Endothelial cell of umbilical vein (primary cell): ENCODE measurements around the gene ACTL8. TPM values are rescaled to one million over a fixed set of nuclear protein-coding genes. Genes with fewer than 3 reads are reported as not detected.

ENCODE experiments used
- BruUV-seq: library from RNA; stranded (reverse); fragments of 400-500 nt; replicated peaks from 2 replicates; lab custom pipeline; 2021; lab: Mats Ljungman, UMichigan
- CTCF ChIA-PET: fragments of 300-600, 350-600 bp; sonication (Branson Sonifier 250); formaldehyde crosslinking; loops from one replicate; lab custom pipeline; 2021; ENCODE audit warnings: antibody characterized with exemption, inconsistent platforms; lab: Charles Lee
- POLR2A ChIA-PET: fragments of 300-600, 350-600 bp; sonication (Branson Sonifier 250); formaldehyde crosslinking; loops from one replicate; lab custom pipeline; 2021; ENCODE audit warnings: antibody characterized with exemption, inconsistent platforms; lab: Charles Lee
- DNase-seq: peaks from one replicate; pipeline ENCODE4 v3.0.0-alpha.2; 2011; ENCODE audit warnings: low read depth, low spot score
- FAIRE-seq: peaks from 2 replicates; lab custom pipeline; 2011; peaks lifted over from hg19 to GRCh38; lab: Jason Lieb, UNC
- H2AFZ ChIP-seq: 2 replicates; pipeline ENCODE4 v1.6.0; 2012; ENCODE audit warnings: low read depth, low read length, control low read depth, inconsistent platforms
- H3K27ac ChIP-seq: 2 replicates; pipeline ENCODE4 v1.5.1; 2011; ENCODE audit warnings: low read depth, mild to moderate bottlenecking, control low read depth, low read length, moderate library complexity; ENCODE audit not compliant: insufficient read depth
- H3K27me3 ChIP-seq, 2 experiments: 2 replicates each; pipeline versions ENCODE4 v1.6.0 to v1.6.1; 2011; ENCODE audit warnings: low read length in 2 of 2, mixed read lengths in 1 of 2; ENCODE audit not compliant: control insufficient read depth in 2 of 2, insufficient read depth in 2 of 2
- H3K36me3 ChIP-seq, 2 experiments: 2 replicates in 1 of 2; 3 replicates in 1 of 2; pipeline ENCODE4 v1.5.1; 2011; ENCODE audit warnings: low read length in 2 of 2, mild to moderate bottlenecking in 1 of 2, moderate library complexity in 1 of 2; ENCODE audit not compliant: control insufficient read depth in 2 of 2, insufficient read depth in 2 of 2; ENCODE audit errors: extremely low read depth in 1 of 2
- H3K4me1 ChIP-seq: 3 replicates; pipeline ENCODE4 v1.5.1; 2011; ENCODE audit warnings: mild to moderate bottlenecking, low read length; ENCODE audit not compliant: control insufficient read depth, insufficient read depth; ENCODE audit errors: extremely low read depth
- H3K4me2 ChIP-seq: 2 replicates; pipeline ENCODE4 v1.6.1; 2011; ENCODE audit warnings: low read length, control low read depth, mixed read lengths; ENCODE audit not compliant: insufficient read depth
- H3K4me3 ChIP-seq, 3 experiments: fragments of 200-600 bp in 1 of 3; sonication (generic), shearing (Covaris generic) in 1 of 3; replicated peaks in 1 of 3; 2 replicates each; pipeline ENCODE4 v1.5.1; 2011 to 2016; ENCODE audit warnings: control low read depth in 3 of 3, low read length in 3 of 3, mild to moderate bottlenecking in 2 of 3, inconsistent platforms in 1 of 3, low read depth in 1 of 3, moderate library complexity in 1 of 3; ENCODE audit not compliant: insufficient read depth in 1 of 3
- H3K79me2 ChIP-seq: 2 replicates; pipeline ENCODE4 v1.6.0; 2012; ENCODE audit warnings: low read length, inconsistent platforms; ENCODE audit not compliant: control insufficient read depth, insufficient read depth
- H3K9ac ChIP-seq: replicated peaks from 2 replicates; pipeline ENCODE3; 2011; ENCODE audit warnings: low read length, control low read depth; ENCODE audit not compliant: insufficient read depth; ENCODE audit errors: extremely low read depth
- H3K9me1 ChIP-seq: replicated peaks from 3 replicates; pipeline ENCODE4 v1.6.0; 2011; ENCODE audit warnings: mild to moderate bottlenecking, low read length; ENCODE audit not compliant: control insufficient read depth, insufficient read depth; ENCODE audit errors: extremely low read depth
- H3K9me3 ChIP-seq: replicated peaks from 2 replicates; pipeline ENCODE4 v1.5.1; 2012; ENCODE audit warnings: low read length, inconsistent platforms; ENCODE audit not compliant: control insufficient read depth, insufficient read depth
- H4K20me1 ChIP-seq: replicated peaks from 2 replicates; pipeline ENCODE3; 2011; ENCODE audit warnings: mild to moderate bottlenecking, low read length; ENCODE audit not compliant: control insufficient read depth, insufficient read depth; ENCODE audit errors: extremely low read depth
- FOS ChIP-seq: IDR thresholded peaks from 2 replicates; pipeline ENCODE4 v1.6.1; 2011; ENCODE audit warnings: mild to moderate bottlenecking, low read length, moderate library complexity, borderline replicate concordance; ENCODE audit not compliant: insufficient read depth
- GATA2 ChIP-seq: IDR thresholded peaks from 2 replicates; pipeline ENCODE4 v1.7.0; 2011; ENCODE audit warnings: low read depth, mild to moderate bottlenecking, moderate library complexity, mixed read lengths, low read length; ENCODE audit not compliant: insufficient read length, insufficient read depth
- JUN ChIP-seq: IDR thresholded peaks from 2 replicates; pipeline ENCODE4 v1.6.1; 2011; ENCODE audit warnings: borderline replicate concordance, low read depth; ENCODE audit not compliant: insufficient read length, insufficient read depth
- MAX ChIP-seq: IDR thresholded peaks from 2 replicates; pipeline ENCODE4 v1.6.1; 2011; ENCODE audit not compliant: insufficient read depth, insufficient read length
- MYC ChIP-seq: IDR thresholded peaks from one replicate; pipeline ENCODE4 v1.6.1; 2011; ENCODE audit warnings: mild to moderate bottlenecking, low read depth, low read length
- POLR2A ChIP-seq: IDR thresholded peaks from 2 replicates; pipeline ENCODE4 v1.6.1; 2012; ENCODE audit warnings: low read depth, mild to moderate bottlenecking, control low read depth, low read length
- POLR2AphosphoS5 ChIP-seq: IDR thresholded peaks from 2 replicates; pipeline ENCODE4 v1.6.1; 2012; ENCODE audit warnings: low read depth, mild to moderate bottlenecking, control low read depth, low read length, moderate library complexity; ENCODE audit not compliant: insufficient read depth
- dilution Hi-C: fragments of 300-500 bp; cut with MboI; formaldehyde crosslinking; loops from one replicate; pipeline ENCODE4 v1.15.0; 2019; ENCODE audit warnings: low sequenced_read_pairs; ENCODE audit not compliant: extremely low pct_ligation_motif_present
- intact Hi-C: fragments of 100-400 bp; cut with micrococcal nuclease; formaldehyde crosslinking; loops from one replicate; pipeline ENCODE4 v1.10.0; 2022
- polyA plus RNA-seq, 4 experiments: library from polyadenylated mRNA; depleted of rRNA in 3 of 4; stranded (reverse) in 3 of 4; unstranded in 1 of 4; fragments of >200 nt; gene quantifications; 2 replicates each; pipeline versions ENCODE4 v1.2.1 to v1.2.3, GENCODE V29; 2011 to 2012; ENCODE audit warnings: missing spikeins in 1 of 4
- total RNA-seq: library from RNA; stranded (reverse); gene quantifications from 2 replicates; pipeline ENCODE4 v1.2.3, GENCODE V29; 2021

ACTL8 gene
- total and polyA plus RNA-seq, 2 donors (not counting 3 experiments of a cell fraction or from before 2014, with no cell fraction given), result not detected

DNA sequence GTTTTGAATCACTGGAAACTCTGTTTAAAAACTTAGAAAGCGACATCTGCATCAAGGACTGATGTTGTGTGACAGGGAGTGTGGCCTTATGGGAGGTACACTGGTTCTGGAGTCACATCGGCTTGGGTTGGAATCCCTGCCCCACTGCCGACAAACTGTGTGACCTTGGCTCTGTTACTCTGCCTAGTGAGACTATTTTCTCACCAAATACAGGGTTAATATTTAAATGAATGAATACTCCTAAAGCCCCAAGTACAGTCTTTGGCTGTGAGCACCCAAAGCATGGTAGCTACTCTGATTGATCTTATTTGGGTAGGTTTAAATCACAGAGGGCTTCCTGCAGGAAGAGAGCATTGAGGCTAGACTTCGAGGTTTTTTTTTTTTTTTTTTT lies 102.0 kb downstream of the ACTL8 start:
- H3K27ac ChIP-seq, result no peak overlapping the region
- H3K4me2 ChIP-seq, result no peak overlapping the region
- ChIA-PET CTCF (no interaction called here), POLR2A (no interaction called here)
- no peaks in the 10 kb centered on the region for H3K9me1 ChIP-seq
- H3K27me3 ChIP-seq, result no peaks in the 10 kb centered on the region
- H3K4me1 ChIP-seq, result no peaks in the 10 kb centered on the region
- intact Hi-C loops, result no loop called here
- no peak for DNase-seq
- no peaks in the 10 kb centered on the region for H4K20me1 ChIP-seq
- H3K9ac ChIP-seq, result no peak overlapping the region
- TF ChIP-seq JUN (no peak), POLR2A (no peak), GATA2 (no peak)
- H3K36me3 ChIP-seq, result no peaks in the 10 kb centered on the region
- FAIRE-seq, result no peak
- H3K9me3 ChIP-seq, result peaks cover 2% of the 10 kb centered on the region
- no peak overlapping the region for H2AFZ ChIP-seq
- no peak overlapping the region for H3K4me3 ChIP-seq
- H3K79me2 ChIP-seq, result no peaks in the 10 kb centered on the region
- dilution Hi-C loops, result no loop called here
- no TSS peak for BruUV-seq

- no peak overlapping the region for H3K4me3 ChIP-seq
- ChIA-PET CTCF (no interaction called here), POLR2A (no interaction called here)
- no peaks in the 10 kb centered on the region for H3K79me2 ChIP-seq
- no TSS peak for BruUV-seq
- H2AFZ ChIP-seq, result no peak overlapping the region
- no peak for FAIRE-seq
- H3K9ac ChIP-seq, result no peak overlapping the region
- no peaks in the 10 kb centered on the region for H3K27me3 ChIP-seq
- H3K9me1 ChIP-seq, result no peaks in the 10 kb centered on the region
- TF ChIP-seq POLR2AphosphoS5 (no peak), POLR2A (no peak), GATA2 (no peak), JUN (no peak), MYC (no peak), FOS (no peak), MAX (no peak)
- H3K4me1 ChIP-seq, result no peaks in the 10 kb centered on the region
- intact Hi-C loops (no loop called here), dilution Hi-C loops (no loop called here)
- H3K9me3 ChIP-seq, result peaks cover 2% of the 10 kb centered on the region
- H3K27ac ChIP-seq, result no peak overlapping the region
- no peaks in the 10 kb centered on the region for H4K20me1 ChIP-seq
- no peak overlapping the region for H3K4me2 ChIP-seq
- no peak for DNase-seq
- H3K36me3 ChIP-seq, result no peaks in the 10 kb centered on the region
Observed at GRCh38 chr1:17857996-17858395, 102.9 kb downstream of the ACTL8 start.
